ENCODE data around the gene LCP1.

LCP1 gene

DNA sequence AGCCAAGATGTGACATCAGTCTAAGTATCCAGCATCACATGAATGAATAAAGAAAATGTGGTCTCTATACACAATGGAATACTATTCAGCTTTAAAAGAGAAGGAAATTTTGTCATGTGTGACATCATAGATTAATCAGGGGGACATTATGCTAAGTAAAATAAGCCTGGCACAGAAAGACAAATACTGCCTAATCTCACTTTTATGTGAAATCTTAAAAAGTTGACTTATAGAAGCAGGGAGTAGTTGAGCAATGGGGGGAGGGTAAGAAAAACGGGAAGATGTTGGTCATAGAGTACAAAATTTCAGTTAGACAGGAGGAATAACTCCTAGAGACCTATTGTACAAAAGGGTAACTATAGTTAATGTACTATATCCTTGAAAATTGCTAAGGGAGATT is 10.4 kb upstream of the LCP1 start:
- H3K27ac ChIP-seq: no peak overlapping the region

DNA sequence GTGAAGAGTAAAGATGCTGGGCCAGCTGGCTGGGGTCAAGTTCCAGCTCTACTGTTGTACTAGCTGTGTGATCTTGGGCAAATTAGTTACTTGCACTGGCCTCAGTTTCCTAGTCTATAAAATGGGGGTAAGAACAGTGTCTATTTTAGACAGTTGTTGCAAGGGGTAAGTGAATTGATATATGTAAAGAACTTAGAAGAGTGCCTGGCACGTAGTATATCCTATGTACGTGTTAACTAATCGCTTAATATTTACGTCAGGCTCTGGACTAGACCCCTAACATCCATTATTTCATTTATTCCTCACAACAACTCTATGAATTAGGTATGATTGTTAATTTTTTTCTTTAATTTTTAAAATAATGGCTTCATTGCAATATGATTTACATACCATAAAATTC is 3.7 kb upstream of the LCP1 start:
- TF ChIP-seq CTCF (IDR thresholded peaks at IDR 0.05) (no peak), ZFX (IDR thresholded peaks at IDR 0.05; ENCODE audit: borderline replicate concordance) (no peak)
- H3K27ac ChIP-seq: no peak overlapping the region

More for the DNA sequence above, 10.4 kb upstream of the LCP1 start:
- TF ChIP-seq ZFX (IDR thresholded peaks at IDR 0.05; ENCODE audit: borderline replicate concordance) (no peak), CTCF (IDR thresholded peaks at IDR 0.05) (no peak)

DNA sequence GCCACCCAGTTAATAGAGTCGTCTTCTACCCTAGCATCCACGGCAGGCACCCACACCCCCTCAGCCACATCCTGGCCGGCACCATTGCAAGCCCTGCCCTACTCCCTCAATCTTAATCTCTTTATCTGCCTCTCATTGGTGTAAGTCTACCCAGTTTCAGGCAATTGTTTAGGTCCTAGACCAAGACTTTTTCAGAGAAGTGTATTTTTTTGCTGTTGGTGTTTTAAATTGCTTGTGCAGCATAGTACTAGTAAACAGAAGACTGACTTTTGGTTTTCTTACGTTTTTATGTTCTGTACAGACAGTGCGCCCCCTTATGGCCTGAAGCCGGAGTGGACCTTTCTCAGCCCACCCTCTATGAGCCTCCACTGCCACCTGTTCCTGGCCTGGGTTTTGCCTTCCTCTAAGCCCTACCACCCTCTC is 2.3 kb upstream of the LCP1 start:
- TF ChIP-seq ZFX (IDR thresholded peaks at IDR 0.05; ENCODE audit: borderline replicate concordance): no peak
- TF ChIP-seq CTCF (IDR thresholded peaks at IDR 0.05): peak; percentile 62
- no peak overlapping the region for H3K27ac ChIP-seq

- TF ChIP-seq ZFX (IDR thresholded peaks at IDR 0.05; ENCODE audit: borderline replicate concordance) (no peak), CTCF (IDR thresholded peaks at IDR 0.05) (no peak)
- H3K27ac ChIP-seq: no peak overlapping the region
Observed at GRCh38 chr13:46183018-46183946, 1.3 kb upstream of the LCP1 start.

DNA sequence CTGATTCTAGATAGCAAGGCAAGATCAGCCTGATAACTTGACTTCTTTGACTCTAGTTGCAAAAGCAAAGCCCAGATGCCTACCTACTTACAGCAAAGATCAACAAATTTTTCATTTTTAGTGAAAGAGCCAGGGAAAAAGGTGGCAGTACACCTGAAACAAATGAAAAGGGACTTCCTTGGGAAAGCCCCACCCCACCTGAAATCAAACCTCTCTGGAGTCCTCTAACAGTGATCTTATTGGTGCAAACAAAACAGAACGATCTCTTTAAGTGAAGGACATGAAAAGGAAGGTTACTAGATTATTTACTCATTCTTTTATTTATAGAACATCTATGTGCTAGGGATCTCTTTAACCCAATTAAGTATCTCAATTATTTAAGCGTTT is 507 bp upstream of the LCP1 start:
- TF ChIP-seq CTCF (IDR thresholded peaks at IDR 0.05) (no peak), ZFX (IDR thresholded peaks at IDR 0.05; ENCODE audit: borderline replicate concordance) (no peak)
- H3K27ac ChIP-seq: no peak overlapping the region

- no peak overlapping the region for H3K27ac ChIP-seq
- TF ChIP-seq ZFX (IDR thresholded peaks at IDR 0.05; ENCODE audit: borderline replicate concordance) (no peak), CTCF (IDR thresholded peaks at IDR 0.05) (no peak)
Observed at GRCh38 chr13:46181377-46181839, 569 bp downstream of the LCP1 start.

Measured in 22Rv1 (cell line).